Measurements from ENCODE around the gene UBA3.

The UBA3 gene

DNA sequence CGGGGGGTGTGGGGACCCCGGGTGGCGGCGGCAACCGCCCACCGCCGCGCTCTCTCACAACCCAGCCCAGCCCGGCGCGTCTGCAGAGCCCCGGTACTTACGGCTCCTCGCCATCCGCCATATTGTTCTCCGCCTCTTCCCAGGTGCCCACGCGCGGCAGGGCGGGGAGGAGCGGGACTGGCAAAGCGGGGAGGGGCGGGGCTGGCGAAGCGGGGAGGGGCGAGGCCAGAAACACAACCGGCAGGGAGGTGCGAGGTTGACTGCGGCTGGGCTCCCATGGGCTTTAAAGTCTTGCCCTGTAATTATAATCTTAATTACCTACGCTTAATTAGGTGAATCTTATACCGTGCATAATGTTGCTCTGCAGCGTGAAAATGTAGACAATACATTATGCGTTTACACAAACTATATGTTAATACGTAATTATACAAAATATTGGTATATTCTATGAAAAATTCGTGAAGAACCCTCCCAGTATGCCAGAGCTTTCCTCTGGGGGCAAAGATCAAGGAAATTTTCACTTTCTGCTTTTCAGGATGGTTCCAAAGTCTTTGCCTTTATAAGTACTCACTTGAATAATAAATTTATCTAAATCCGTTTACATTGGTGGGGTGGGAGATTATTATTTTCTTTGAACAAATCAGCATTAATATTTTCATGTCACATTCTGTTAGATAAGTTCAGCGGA lies at the start of gene UBA3:
TSS of gene UBA3 (minus strand) at position 133 of the 688 bp plus-strand sequence. CDS start at position 121, 12 bp downstream.
- DNase-seq, result peak; percentile 48 to 95 (median 86)

DNA sequence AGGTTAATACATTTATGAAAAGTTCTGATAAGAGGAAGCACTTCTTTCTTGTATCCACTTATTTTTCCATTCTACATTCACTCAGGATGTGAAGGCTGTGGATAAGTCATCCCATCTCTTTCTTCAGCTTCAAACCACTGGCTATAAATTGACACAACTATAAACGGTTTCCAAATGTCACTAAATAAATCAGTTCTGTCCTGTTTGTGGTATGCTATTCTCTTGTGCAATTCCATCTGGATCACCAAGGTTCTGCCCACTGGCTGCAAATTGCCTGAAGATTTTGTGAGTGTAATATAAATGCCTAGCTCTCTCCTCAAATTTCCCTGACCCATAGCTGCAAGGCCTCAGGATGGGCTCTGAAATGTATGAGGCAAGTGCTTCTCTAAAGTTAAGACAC lies 49.4 kb upstream of the UBA3 start:
- DNase-seq, result no peak

DNA sequence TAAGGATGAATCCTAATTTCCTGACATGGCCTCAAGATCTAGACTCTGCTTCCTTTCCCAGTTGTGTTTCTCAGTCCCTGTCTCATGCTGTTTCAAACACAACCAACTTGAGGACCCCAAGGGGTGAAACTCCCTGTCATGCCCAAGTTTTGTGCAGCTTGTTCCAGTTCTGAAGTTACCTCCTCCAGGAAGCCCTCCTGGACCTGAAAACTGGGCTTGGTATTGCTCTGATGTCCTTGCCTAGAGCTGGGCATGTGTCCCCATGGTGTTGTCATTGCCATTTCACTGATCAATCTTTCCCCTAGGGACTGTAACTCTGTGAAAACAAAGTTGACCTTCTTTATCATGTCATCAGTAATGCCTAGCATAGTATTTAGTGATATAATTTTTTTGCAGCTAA lies 48.3 kb upstream of the UBA3 start:
- DNase-seq, result no peak

DNA sequence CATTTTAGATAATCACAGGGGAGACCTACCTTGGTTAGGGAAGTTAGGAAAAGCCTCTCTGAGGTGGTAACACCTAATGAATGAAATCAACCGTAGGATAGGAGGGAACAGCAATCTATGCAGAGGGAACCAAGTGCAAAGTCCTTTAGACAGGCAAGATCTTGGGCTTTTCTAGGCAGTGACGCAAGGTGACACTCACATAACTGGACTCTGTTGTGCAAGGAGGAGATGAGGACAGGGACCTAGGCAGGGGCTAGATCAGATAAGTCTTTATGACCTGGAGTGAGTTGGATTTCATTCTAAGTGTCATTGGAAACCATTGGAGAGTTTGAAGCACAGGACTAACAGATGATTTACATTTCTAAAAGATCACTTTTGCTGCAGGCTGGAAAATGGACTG lies 46.8 kb upstream of the UBA3 start:
- no peak for DNase-seq

DNA sequence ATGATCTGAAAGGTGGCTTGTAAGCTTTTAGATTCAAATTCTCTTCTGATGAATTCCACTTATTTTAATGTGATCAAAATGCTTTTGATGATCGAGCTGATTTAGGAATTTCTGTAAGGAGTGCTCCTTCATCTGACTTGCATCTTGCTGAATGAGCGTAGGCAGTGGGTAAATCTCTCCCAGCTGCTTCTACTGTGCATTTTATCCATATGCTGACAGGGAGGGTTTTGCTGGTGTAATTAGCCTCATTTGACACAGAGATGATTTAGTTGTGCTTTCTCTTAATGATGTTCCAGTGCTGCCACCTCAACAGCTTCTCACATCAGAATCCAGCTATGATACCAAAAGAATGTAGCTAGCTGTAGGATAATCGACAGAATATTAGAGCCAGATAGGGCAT lies 46.1 kb upstream of the UBA3 start:
- DNase-seq, result peak in 1 of 51 donors; percentile 16

DNA sequence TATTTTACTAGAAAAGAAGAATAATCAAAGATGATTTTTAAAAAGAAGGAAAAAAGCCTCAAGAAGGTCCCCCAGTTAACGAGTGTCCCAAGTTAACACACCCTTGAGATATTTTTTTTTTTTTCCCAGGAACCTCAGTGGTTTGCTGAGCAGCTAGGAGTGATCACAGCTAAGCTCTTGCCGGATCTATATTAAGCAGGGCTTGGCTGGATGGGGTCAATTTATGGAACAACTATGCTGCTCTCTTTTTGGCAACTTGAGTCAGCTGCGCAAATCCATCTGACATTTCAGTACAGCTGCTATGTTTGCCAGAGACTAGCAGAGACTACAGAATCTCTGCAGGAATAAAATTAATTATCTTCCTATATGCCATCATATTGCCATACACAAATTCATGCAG lies 42.2 kb upstream of the UBA3 start, which contains the start of gene LMOD3:
TSS of gene LMOD3 (minus strand) at position 193 of the 400 bp plus-strand sequence. CDS start 209 bp downstream, outside the sequence.
- DNase-seq, result no peak

DNA sequence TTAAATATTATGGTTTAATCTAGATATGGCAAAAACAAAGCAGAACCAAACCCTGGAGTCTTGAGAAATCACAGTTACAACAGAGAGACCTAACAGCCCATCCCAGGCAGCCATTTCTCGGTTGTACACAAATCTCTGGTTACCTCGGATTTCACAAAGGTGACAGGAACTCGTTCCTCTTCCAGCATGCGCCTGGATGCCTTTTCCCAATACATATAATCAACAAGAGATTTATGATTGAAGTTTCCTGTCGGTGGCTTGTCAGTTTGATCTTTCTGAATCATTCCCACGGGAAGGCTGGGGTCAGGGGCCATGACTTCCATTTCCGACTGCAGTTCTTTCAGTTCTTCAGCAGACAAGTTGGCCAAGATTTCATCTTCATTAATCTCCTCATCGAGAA lies 41.8 kb upstream of the UBA3 start:
- no peak for DNase-seq

DNA sequence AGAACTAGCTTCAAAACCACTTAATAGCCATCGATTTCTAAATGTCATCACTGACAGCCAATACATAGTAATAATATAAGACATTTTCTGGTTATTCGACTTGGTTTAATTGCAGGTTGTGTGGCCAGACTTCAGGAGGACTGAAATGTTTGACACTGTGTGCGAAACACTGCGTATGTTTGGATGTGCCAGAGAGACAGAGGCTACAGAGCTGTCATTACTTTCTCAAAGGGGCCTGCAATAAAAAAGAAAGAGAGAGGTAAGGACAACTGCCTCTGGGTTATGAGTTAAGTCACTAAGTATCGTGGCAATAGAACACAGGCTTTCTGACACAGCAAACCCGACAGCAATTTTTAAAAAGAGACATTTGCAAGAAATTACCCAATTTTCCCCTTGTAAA lies 41.3 kb upstream of the UBA3 start:
- no peak for DNase-seq

DNA sequence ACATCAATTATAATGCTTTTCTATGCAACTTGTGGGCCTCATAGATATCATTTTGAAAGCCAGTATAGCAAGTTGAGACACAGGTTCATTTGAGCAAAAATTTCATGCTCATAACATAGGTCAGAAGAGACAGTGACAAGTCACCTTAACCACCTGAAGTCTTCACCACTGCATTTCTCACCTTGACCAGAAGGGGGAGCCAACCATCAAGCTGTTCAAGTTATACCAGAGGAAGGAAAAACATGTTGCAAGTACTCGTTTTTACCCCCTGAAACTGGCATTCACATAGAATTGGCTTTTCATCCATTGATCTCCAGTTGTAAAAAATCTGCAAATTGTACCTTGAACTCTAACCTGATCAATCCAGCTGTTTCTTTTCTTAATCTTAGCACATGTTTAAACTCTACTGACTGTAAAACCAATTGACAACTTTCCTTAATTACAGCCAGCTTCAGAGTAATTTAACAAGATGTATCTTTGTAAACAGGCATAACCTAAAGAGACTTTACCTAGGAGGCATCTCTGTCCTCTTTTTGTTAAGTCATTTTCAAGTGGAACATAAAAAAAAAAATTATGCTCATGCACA lies 40.8 kb upstream of the UBA3 start:
- peak in 37 of 51 donors; percentile 2 to 84 (median 40) for DNase-seq

DNA sequence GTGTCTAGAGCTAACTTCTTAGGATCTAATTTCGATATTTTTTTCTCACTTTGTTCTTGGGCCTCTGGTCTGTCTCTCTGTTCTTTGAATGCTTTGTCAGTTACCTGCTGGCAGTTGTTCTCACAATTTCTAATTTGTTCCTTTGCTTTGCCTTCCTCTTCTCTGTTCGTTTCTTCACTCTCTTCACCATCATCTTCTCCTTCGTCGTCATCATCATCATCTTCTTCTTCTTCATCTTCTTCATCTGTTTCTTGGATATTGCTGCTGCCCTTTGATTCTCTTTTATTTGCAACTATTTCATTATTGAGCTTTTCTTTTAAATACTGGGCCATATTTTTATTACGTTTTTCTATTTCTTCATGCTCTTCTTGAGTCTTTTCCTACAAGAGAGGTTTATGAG lies 39.5 kb upstream of the UBA3 start:
- DNase-seq, result no peak

DNA sequence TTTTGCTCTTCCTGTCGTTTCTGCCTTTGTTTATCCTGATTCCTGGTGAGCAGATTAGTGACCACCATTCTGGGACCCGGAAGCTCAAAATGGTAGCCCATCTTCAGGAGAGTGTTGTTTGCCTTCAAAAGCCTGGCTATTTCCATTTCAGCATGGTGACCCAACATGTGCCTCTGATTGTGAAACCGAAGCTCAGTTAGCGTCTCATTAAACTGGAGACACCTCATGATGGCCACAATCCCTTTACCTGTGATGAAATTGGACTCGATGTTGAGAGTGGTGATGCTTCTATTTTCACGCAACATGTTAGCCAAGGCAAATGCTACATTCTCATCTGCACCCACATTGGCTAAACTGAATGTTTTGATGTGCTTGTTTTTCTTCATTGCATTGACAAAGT lies 39.0 kb upstream of the UBA3 start:
- no peak for DNase-seq

DNA sequence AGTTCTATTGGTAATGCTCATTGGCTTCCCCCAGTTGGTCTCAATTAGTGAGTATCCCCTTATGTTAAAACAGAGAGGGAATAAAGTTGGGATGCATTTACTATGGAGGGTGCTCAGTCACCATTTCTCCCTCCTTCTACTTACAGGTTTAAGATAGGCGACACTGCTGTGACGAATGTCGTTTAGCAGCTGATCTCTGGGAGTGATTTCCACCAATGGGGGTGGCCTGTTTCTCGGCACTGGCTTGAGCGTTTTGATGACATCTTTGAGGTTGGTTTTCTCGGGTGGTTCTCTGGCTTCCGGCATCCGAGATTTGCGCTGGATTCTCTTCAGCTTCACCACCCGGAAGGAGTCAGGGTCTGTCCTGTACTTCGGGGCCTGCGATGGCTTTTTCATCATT lies 38.4 kb upstream of the UBA3 start:
- DNase-seq, result no peak

DNA sequence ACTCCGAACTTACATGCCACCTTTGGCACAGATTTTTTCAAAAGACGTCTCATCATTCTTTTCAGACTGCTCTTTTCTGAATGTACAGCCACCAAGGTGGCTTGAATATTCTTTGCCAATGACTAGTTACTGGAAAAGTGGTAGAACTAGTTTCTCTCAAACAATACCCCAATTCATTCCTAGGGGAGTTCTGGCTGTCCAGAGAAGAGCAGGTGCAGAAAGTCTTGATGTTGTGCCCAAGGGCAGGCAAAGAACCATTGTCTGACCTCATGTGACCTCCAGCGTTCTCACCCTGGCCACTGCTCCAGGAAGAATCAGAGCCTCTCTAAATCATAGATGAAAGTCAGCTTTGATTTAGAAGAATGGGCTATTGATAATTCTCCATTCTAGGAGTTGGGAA lies 36.7 kb upstream of the UBA3 start:
- DNase-seq, result peak in 34 of 51 donors; percentile 1 to 80 (median 47)

DNA sequence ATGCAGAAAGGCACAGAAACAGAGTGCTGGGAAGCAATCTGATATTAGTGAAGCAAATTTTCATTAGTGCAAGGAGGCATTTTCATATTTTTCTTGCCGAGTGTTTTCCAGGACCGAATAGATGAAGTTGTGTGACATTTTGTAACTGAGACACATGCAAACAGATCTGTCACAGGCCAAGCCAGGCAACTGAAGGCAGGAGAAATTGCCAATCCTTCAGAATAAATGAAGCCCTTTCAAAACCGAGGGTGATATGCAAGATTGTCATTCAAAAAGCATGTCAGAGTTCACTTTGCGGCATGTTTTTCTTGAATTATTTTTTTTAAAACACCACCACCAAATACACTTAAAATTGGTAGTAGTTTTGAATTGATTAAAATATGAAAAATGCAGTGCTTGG lies 36.0 kb upstream of the UBA3 start:
- DNase-seq, result peak in 1 of 51 donors; percentile 25

DNA sequence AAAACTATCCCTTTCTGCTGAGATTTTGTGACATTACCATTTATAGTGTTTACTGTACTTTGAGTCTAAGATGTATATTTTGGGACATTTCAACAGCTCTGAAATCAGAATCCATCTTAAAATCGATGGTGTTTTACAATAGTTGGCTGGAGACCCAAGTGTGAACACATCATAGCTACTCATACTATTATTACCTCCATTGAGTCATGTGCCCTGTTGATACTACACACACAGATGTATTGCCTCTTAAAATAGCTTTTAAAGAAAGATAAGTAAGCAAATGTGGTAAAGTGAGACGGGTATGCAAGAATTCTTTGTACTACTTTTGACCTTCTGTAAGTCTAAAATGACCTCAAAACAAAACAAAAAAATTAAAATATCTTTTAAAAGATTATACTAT lies 35.6 kb upstream of the UBA3 start:
- DNase-seq, result no peak

DNA sequence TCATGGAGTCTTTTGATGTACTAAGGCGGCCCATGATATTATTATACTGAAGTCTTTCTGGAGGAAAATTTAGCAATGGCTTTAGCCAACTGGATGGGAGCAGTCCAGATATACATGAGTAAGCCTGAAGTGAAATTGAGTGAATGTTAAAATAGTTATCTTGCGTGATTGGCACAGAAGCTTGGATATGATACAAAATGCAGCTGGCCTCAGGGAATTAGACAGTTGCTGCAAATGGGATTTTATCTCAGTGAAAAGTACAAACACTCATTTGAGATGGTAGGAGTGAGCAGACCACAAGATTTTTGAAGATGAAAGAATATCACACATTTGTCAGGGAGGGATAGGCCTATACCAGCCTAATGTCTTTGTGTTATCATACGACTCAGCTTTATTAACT lies 33.4 kb upstream of the UBA3 start:
- DNase-seq, result no peak

DNA sequence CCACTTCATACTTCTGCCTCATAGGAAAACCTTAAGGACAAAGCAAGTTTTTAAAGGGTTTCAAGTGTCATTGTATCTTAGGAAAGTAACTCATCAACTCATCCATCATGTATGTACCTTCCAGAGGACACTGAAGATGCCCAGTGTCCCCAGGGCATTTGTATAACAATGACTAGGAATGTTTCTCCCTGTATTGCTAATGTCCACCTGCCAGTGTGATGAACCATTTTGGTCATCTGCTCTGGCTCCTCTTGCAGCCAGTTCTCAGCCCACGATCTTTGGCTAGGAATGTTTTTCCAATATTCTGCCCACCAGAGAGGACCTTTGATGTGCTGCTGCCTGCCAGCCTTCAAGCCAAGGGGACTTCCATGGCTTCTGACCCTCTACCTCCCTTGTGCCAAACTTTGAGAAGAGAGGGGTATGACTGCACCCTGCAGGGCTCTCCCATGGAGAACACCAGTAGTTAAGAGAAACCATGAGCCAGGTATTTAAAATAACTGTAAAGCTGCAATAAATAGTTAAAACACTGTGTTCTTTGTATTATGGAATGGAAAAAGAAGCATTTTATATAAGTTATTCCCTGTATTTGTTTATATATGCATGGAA lies 30.9 kb upstream of the UBA3 start:
- no peak for DNase-seq

DNA sequence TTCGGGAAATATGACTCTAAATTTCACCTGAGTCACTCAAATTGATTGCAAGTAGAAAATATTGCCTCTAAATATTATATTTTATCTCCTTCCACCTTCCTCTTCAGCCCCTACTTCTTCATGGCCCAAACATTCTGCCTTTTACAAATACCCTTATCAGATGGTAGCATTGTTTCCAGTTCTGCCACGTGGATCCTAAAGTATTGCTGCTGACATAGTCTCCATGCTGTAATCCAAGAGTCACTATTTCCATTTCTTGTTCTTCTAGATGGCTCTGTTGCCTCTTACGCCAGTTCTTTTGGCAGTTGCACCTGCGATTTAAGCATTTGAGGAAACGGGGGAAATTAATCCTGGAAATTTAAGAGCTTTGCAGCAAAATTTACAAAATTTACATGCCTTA lies 28.6 kb upstream of the UBA3 start:
- no peak for DNase-seq

DNA sequence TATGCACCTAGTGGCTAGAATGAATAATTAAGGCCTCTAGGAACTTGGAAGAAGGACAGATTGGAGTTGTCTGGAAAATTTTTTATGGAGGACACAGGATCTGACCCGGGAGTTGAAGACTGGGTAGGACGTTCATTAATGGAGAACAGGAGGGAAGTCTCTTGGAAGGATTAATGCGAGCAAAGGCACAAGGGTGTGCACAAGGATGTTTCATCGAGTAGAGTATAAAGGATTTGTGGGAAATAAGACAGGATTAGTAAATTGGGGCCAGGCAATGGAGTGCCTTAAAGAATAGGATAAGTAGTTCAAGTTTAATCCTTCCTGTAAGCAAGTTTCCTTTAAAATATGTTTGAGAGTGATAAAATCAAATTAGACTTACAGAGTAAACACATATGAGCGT lies 27.7 kb upstream of the UBA3 start:
- DNase-seq, result no peak

DNA sequence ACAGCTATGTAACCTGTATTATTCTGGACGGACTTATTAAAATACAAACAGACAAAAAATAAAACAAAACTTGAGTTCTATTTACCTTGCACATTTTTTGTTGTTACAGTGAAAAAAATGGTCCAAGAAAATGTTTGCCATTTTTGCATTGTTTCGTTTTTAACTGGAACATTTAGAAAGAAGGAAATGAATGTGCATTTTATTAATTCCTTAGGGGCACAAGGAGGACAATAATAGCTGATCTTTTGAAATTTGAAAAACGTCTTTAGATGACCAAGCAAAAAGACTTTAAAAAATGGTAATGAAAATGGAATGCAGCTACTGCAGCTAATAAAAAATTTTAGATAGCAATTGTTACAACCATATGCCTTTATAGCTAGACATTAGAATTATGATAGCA lies 25.2 kb upstream of the UBA3 start:
- no peak for DNase-seq

DNA sequence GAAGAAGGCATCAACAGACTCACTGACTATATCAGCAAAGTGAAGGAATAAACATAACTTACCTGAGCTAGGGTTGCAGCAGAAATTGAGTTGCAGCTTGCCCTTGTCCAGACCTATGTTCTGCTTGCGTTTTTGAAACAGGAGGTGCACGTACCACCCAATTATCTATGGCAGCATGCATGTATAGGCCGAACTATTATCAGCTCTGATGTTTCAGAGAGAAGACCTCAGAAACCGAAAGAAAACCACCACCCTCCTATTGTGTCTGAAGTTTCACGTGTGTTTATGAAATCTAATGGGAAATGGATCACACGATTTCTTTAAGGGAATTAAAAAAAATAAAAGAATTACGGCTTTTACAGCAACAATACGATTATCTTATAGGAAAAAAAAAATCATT lies 24.4 kb upstream of the UBA3 start:
- DNase-seq, result no peak

DNA sequence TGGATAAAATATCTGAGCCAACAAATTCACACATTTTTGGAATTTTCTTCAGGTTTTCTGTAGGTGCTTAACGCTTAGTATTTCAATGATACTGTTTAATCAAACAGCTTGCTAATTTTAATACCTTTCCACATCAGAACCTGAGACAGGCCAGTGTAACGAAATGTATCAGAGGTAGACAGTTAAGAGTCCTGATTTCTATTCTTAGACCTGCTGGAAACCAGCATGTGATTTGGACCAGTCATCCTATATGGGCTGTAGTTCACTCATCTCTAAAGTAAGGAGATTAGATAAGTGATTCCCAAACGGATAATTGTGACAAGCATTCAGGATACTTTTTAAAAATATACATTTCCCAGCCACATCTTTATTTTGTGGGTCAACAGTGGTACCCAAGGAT lies 23.0 kb upstream of the UBA3 start:
- no peak for DNase-seq

DNA sequence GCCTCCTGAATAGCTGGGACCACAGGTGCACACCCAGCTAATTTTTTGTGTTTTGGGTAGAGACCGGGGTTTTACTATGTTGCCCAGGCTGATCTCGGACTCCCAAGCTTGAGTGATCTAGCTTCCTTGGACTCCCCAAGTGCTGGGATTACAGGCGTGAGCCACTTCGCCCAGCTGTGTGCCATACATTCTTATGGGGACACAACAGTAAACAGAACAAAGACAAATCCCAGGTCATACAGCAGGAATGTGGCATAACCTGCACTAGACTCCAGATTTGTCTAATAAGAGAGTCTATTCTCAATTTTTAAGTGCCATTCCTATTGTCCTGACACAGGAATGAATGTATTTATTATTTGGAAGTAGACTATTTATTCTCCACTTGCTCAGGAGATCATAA lies 22.2 kb upstream of the UBA3 start:
- no peak for DNase-seq

Measured in hypothalamus (tissue), 51 donors.